SK-N-SH (cell line): ENCODE results near the gene MTARC1.

Source experiments
- CTCF ChIP-seq: fragments of 200-600 bp; sonication (generic); IDR thresholded peaks from 2 replicates; pipeline ENCODE4 v1.6.1; 2017; ENCODE audit warnings: antibody characterized with exemption, mild to moderate bottlenecking, moderate library complexity
- ZBTB33 ChIP-seq: IDR thresholded peaks from 2 replicates; pipeline ENCODE4 v1.4.0; 2012; ENCODE audit warnings: low read depth, borderline replicate concordance

- TF ChIP-seq ZBTB33, result no peak
- no peak for TF ChIP-seq CTCF
Observed at GRCh38 chr1:220761688-220762427, 24.9 kb upstream of the MTARC1 start.
